K562 (cell line): Measurements from ENCODE around the gene MPPED1.

ENCODE experiments used
- ADNP ChIP-seq: fragments of 200-800 bp; sonication (Bioruptor generic); IDR thresholded peaks from 2 replicates; pipeline ENCODE4 v1.6.1; 2016; ENCODE audit warnings: missing genetic modification characterization, missing compliant biosample characterization
- ATF6 ChIP-seq: sonication (generic); formaldehyde crosslinking; IDR thresholded peaks from 2 replicates; pipeline ENCODE4 v1.4.0; 2020; ENCODE audit warnings: mild to moderate bottlenecking, missing genetic modification reagents
- BCLAF1 ChIP-seq, 2 experiments: fragments of 450-650 bp in 1 of 2; IDR thresholded peaks; 2 replicates each; pipeline ENCODE4 v1.6.1; 2011 to 2017; ENCODE audit warnings: low read depth in 2 of 2, antibody characterized with exemption in 1 of 2, borderline replicate concordance in 1 of 2, low read length in 1 of 2, mild to moderate bottlenecking in 1 of 2, mixed read lengths in 1 of 2; ENCODE audit not compliant: control insufficient read depth in 1 of 2
- CLOCK ChIP-seq: fragments of 250-450 bp; sonication (Bioruptor Pico); IDR thresholded peaks from 2 replicates; pipeline ENCODE4 v1.4.0; 2020; ENCODE audit warnings: mild to moderate bottlenecking, moderate library complexity, borderline replicate concordance
- CTBP1 ChIP-seq: fragments of 450-650 bp; IDR thresholded peaks from 2 replicates; pipeline ENCODE4 v1.6.1; 2016; ENCODE audit warnings: borderline replicate concordance
- EGR1 ChIP-seq: fragments of 450-650 bp; conservative IDR thresholded peaks from 2 replicates; pipeline ENCODE4 v1.6.1; 2017; ENCODE audit warnings: mild to moderate bottlenecking
- ETS2 ChIP-seq: IDR thresholded peaks from 2 replicates; pipeline ENCODE4 v1.6.1; 2016; ENCODE audit warnings: borderline replicate concordance, missing genetic modification characterization, mild to moderate bottlenecking, moderate library complexity, missing compliant biosample characterization; ENCODE audit not compliant: poor library complexity, severe bottlenecking
- NKRF ChIP-seq: fragments of 450-650 bp; IDR thresholded peaks from 2 replicates; pipeline ENCODE4 v1.6.1; 2016; ENCODE audit warnings: borderline replicate concordance
- SP2 ChIP-seq: IDR thresholded peaks from 2 replicates; pipeline ENCODE4 v1.6.1; 2011; ENCODE audit warnings: mild to moderate bottlenecking, low read depth, low read length, moderate library complexity; ENCODE audit not compliant: poor library complexity, severe bottlenecking; ENCODE audit errors: extremely low read depth
- TARDBP ChIP-seq: fragments of 450-650 bp; IDR thresholded peaks from 2 replicates; pipeline ENCODE4 v1.6.1; 2016

GRCh38 chr22:43446916-43447315, 35.1 kb downstream of the MPPED1 start:
- TF ChIP-seq ADNP (tag) = no peak
- TF ChIP-seq BCLAF1 (IDR thresholded peaks at IDR 0.05; ENCODE audit: borderline replicate concordance in 1 of 2, control insufficient read depth in 1 of 2, low read depth in 2 of 2, low read length in 1 of 2) = no peak
- TF ChIP-seq ETS2 (tag) = no peak
- TF ChIP-seq EGR1 = no peak
- no peak for TF ChIP-seq CLOCK (CRISPR knock-in tag)
- no peak for TF ChIP-seq CTBP1
- TF ChIP-seq NKRF = no peak
- TF ChIP-seq SP2 = no peak
- TF ChIP-seq ATF6 (CRISPR knock-in tag) = no peak
- no peak for TF ChIP-seq TARDBP
